ENCODE measurements around the gene FLOT1.

Gene FLOT1

GRCh38 chr6:30743099-30744053 is 889 bp upstream of the FLOT1 start:
- H3K4me3 ChIP-seq (ENCODE audit: low read length): peak overlapping the region; percentile 100
- no peak for DNase-seq (ENCODE audit: low read depth)
- no peak for TF ChIP-seq CTCF (conservative IDR thresholded peaks at IDR 0.05; ENCODE audit: low read depth, low read length)

GRCh38 chr6:30741789-30742315 is 635 bp downstream of the FLOT1 start:
- TF ChIP-seq CTCF (conservative IDR thresholded peaks at IDR 0.05; ENCODE audit: low read depth, low read length): no peak
- no peak for DNase-seq (ENCODE audit: low read depth)
- H3K4me3 ChIP-seq (ENCODE audit: low read length): peak overlapping the region; percentile 100

- no peak for DNase-seq (ENCODE audit: low read depth)
- H3K4me3 ChIP-seq (ENCODE audit: low read length): peak overlapping the region; percentile 100
- TF ChIP-seq CTCF (conservative IDR thresholded peaks at IDR 0.05; ENCODE audit: low read depth, low read length): no peak
Measured at GRCh38 chr6:30741063-30741779, 1.3 kb downstream of the FLOT1 start.

GRCh38 chr6:30740540-30740870 is 2.0 kb downstream of the FLOT1 start:
- no peak overlapping the region for H3K4me3 ChIP-seq (ENCODE audit: low read length)
- DNase-seq (ENCODE audit: low read depth): no peak
- TF ChIP-seq CTCF (conservative IDR thresholded peaks at IDR 0.05; ENCODE audit: low read depth, low read length): no peak

- no peak overlapping the region for H3K4me3 ChIP-seq (ENCODE audit: low read length)
- TF ChIP-seq CTCF (conservative IDR thresholded peaks at IDR 0.05; ENCODE audit: low read depth, low read length): no peak
- no peak for DNase-seq (ENCODE audit: low read depth)
Measured at GRCh38 chr6:30738532-30738931, 4.0 kb downstream of the FLOT1 start.

GRCh38 chr6:30735668-30736314 is 6.7 kb downstream of the FLOT1 start:
- no peak for DNase-seq (ENCODE audit: low read depth)
- no peak for TF ChIP-seq CTCF (conservative IDR thresholded peaks at IDR 0.05; ENCODE audit: low read depth, low read length)

More at GRCh38 chr6:30735668-30736314, 6.7 kb downstream of the FLOT1 start:
- H3K4me3 ChIP-seq (ENCODE audit: low read length): no peak overlapping the region
